DMS53 treated with DMSO at 0.1 percent for 48 hours (cell line): ENCODE results near the gene STARD10.

Experiments
- DNase-seq: peaks from one replicate; lab custom pipeline; 2025; ENCODE audit not compliant: unreplicated experiment; lab: John Stamatoyannopoulos, UW

Gene STARD10

DNA sequence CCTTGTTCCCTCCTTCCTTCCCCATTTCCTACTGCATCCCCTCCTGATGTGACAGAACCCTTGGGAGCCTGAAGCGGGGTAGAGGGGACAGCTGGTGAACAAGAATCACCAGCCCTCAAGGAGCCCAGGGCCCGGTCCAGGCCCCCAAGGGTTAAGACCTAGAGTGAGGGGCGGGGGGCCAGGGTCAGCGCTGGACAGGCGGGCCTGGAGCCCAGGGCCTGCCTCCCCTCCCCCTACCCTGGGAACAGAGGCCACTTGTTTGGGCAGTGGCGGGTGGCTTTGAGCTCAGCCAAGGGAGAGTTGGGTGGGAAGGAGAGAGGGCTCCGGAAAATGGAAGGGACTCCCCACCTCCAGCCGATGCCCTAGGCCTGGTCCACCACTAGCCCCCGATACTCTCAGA, 43.8 kb downstream of the STARD10 start:
- DNase-seq = no peak

DNA sequence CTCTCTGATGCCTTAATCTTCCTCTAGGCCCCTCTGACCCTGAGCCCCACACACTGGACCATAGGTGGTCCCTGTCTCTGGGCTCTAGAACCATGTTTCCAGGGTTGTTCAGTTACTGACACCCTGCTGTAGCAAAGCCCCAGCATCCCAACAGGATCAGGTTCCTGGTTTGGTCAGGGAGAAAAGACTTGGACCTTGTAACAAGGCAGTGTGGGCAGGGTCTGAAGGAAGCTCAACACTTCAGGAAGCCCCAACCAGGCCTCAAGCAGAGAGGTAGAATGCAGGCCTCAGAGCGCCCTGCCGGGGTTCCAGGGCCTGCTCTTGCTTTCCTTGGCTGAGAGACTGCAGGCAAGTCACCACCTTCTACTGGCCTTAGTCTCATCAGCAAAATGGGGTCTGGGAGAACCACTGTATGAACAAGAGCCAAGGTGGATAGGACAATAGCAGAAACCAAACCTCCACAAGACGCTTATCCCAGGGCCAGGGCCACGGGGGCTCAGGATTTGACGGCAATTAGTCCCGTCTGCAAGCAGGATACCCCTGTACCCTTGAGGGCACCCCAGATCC, 46.5 kb downstream of the STARD10 start:
- DNase-seq = no peak

DNA sequence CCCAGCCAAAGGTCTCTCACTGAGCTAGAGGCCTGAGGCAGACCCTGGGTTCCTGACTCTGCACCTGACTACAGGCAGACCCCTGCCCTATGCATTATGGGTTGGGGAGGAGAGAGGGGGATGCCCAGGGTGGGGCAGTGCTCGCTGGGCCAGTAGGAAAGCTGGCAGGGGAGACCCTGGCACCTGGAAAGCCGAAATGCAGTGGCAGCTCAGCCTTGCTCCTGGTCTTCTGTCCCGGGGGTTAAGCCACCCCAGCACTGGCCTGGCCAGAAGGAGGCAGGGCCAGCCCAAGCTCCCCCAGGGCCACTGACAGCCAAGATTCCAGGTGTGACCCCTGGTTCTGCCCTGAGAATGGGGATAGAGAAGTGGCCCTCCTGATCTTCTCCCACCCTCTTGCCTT, 47.0 kb downstream of the STARD10 start:
- DNase-seq = no peak

DNA sequence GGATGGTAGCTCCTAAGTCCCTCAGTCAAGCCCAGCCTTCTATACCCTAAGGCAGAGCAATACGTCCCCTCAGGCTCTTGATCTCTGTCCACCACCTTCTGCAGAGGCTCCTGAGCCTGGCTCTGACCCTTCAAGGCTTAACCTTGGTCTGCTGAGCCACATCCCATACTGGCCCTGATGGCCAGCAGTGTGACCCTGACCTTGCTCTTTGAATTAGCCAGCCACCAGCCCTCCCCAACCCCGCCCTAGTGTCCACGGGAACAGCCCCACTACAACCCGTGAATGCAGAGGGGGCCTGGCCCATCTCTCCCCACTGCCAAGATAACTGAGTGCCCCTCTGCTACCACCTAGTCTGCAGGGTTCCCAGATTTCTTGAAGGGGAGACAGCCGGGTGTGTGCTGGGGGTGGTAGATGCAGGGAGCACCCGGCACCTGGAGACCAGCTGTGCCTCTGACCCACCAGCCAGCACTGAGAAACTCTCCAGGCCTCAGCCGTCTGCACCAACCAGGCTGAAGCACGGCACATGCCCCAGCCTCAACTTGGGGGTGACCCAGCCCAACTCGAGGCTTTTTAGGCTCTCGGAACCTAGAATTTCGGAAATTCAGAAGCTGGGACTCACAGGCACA, 47.8 kb downstream of the STARD10 start:
- DNase-seq = no peak

DNA sequence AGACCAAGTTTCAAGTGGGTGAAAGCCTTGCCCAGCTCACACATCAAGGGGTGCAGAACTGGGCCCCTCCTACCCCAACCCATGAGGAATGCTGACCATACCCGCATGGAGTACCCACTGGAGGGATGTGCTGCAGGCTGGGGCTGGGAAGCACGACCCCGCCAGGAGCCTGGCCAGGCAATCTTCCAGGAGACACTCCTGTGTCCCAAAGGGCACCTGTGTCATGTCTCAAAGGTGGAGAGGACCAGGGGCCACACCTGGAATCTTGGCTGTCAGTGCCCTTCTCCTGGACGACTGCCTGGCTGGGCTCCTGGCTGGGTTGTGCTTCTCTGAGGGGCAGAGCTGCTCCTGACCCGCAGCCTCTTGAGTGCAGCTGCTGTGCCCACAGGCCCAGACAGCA, 48.3 kb downstream of the STARD10 start:
- no peak for DNase-seq

DNA sequence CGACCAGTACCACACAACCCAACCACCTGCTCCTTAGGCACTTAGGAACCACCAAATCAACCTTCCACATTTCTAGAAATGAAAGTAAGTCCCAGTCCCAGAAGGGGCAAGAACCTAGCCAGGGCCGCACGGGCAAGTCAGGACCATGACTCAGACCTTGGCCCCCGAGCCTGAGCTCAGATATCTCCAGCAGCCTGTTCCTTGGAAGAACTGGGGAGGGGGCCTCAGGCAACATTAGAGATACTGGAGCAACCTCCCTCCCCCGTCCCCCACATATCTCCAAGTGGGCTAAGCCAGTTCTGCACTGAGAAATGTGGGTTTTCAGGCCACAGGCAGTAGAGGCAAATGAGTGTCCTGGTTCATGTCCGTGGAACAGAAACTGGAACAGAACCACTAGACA, 49.4 kb downstream of the STARD10 start:
- no peak for DNase-seq

DNA sequence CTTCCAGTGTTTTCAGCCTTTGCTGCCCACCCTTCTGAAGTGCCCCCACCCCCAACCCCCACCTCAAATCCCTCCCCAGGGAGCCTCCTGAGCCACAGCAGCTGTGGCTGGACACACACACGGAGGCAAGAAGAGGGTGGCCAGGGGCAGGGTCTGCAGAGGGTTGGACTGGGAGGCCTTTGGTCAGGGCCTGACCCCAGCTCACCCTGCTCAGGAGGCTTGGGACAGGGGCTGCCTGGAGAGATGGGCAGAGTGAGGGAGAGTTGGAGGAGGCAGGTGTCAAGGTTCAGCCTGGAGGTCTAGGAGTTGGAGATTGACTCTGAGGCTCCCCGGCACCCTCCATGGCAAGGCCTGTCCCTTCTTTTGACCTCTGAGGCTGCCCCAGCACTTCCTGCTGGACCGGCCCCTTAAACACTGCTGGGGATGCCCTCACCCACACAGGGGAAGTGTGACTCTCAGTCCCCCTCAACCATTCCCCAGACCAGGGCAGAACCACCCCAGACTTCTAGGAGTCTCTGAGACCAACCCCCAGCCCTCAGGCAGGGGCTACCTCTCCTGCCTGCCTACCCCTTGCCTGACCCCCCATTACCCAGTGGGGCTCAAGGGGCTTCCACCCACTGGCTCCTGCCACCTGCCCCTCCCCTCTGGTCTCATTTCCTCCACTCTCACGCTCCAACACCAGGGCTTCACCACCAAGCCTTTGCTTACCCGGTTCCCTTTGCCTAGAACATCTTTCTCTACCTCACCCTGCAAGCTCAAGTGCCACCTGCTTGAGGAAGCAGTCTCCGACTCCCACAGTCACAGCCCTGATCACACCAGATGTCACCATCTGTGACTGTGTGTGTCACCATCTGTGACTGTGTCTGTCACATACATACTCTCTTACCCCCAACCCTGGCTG, 50.3 kb downstream of the STARD10 start:
- peak; percentile 34 for DNase-seq

DNA sequence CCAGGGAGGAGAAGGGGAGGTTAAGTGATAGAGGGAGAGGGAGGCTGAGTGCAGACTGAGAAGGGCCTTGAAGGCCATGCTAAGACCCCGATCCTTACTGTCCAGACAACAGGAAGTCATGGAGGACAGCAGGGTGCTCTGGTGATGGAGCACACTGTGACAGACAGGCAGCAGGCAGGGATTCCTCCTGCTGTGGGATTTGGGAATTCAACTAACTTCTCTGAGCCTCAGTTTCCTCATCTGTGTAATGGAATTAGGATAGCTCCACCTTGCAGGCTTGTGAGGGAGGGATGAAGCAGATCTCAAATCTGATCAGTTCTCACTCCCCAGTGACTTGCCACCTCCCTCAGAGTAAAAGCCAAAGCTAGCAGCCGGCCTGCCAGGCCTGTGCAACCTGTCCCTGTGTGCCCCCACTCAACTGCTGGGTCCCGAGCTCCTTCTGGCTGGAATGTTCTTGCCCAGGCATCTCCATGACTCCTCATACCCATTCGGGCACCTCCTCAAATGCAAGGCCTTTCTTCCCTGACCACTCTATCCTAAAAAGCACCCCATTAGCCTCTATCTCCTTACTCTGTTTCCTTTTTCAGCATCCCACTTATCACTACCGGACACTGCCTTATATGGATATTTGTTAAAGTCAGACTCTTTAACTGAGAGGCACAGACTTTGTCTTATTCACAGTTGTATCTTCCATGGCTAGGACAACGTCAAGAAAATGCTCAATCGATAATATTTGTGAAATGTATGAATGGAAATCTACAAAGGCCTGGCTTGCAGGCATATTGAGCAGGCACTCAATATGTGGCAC, 51.1 kb downstream of the STARD10 start:
- DNase-seq = no peak

DNA sequence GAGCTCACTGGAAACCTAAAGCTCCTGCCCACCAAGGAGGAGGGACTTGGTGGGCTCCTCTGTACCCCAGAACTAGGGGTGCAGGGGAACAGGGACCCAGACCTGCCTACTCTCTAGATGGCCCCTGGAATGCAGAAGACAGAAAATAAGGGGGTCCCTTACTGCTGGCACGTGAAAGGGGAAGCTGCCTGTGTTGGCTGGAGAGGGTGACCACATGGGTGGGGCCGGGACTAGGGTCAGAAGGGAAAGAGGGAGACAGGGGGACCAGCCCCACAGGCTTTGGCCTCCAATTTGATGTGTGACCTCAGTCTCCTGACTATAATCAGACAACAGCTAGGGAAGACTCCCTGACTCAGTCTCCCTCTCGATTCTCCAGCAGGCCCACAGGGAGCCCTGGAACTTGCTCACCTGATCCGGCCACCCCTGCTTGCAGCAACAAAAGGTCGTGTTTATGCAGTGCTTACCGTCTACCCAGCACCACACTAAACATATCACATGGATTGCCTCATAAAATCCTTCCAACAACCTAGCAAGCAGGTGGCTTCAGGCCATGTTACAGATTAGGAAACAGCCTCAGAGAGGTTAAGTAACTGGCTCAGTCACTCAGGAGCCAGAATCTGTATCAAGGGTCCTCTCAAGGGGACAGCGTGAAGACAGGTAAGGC, 51.9 kb downstream of the STARD10 start:
- no peak for DNase-seq

DNA sequence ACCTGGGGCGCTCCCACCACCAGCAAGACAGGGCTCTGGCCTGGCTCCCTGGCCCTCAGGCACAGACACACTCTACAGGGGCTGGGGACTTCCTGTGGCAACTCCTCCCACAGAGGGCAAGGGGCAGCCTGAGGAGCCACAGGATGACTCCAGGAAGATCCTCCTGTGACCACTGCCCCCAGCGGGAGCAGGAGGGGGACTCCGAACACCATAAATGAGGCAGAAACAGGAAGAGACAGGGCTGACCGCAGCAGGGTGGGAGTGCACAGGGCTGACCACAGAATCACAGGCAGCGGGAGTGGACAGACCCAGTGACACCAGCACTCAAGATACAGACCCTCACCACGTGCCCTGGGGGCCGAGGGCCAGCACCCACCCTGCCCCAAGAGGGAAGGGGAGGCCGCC, 52.4 kb downstream of the STARD10 start:
- DNase-seq = no peak

DNA sequence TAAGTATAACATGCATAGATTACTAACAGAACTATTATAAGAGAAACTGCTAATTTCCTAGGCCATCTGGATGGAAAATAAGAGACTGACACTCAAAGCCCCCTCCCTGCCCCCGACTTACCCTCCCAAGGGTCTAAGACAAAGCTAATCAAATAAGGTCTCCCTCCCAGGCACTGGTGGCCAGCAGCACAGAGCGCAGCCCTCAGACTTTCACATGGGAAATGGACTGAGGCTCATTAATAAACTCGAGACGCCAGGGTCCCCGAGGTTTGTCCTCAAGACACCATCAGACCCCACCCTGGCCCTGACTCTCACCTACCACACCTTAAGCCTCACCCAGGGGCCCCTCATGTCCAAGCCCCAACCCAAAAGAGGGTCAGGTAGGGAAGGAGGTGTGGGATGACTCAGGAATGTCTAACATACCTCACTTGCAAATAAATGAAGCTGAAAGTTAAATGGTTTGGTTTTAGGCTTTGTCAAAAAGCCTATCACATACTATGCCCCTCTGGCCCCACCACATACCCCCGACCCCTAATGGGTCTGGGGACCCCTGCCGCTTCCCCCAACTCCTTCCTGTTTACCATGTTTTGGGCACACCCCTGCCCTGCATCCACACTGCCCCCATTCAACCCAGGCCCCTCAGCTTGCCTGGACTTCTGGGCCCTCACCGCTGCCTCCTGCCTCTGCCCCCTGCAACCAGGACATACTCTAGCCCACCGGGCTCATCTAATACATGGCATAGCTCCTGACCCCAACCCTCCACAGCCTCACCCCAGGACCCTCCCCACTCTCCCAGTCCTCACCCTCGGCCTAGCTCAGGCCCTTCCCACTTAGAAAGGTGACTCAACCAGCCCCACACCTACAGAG, 53.1 kb downstream of the STARD10 start:
- DNase-seq = no peak

DNA sequence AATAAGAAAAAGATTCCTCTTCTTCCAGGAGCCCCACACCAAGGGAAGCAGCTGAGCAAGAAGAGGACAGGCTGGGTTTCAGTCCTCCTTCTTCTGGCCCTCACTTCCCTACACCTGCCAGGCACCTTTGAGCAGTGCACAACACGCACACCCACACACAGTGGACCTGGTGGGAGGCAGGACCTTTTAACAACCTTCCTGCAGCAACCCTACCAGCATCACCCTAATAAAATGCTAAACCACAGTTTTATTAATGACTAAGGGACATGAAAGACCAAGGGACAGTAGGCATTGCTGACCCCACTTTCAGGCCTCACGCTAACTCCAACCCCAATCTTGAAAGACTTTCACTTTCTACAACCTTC, 53.8 kb downstream of the STARD10 start:
- DNase-seq = no peak

DNA sequence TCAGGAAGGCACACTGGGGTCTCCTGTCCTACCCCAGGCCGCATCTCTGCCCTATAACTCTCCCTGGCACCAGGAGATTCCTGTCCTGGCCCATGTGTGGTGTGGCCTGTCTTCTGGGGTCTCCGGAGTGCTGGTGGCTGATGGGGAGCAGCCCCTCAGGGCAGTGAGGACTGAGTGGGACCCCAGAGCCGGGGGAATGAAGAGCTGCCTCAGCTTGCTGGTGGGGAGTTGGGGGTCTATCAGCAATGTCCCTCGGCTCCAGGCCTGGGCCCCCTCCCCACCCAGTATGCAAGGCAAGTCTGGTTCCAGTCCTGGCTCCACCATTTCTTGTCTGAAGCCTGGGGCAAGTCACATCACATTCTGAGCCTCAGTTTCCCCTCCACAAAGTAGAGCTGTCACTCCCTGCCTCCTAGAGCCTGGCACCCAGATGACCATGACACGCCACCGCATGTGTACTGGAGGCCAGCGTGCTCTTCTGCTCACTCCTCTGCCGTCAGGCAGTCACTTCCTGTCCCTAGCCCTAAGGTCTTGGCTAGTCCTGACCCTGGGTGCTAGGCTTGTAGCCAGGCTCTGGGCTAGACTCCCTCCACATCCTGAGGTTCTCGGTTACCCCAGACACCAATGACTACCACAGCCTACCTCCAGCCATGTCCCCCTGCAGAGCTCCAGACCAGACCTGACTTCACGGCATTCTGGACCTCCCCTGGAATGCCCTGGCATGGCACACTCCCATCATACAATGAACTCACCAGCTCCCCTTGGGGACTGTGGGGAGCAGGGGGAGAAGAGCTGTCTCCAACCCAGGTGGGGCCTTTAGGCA, 54.4 kb downstream of the STARD10 start:
- DNase-seq = no peak

DNA sequence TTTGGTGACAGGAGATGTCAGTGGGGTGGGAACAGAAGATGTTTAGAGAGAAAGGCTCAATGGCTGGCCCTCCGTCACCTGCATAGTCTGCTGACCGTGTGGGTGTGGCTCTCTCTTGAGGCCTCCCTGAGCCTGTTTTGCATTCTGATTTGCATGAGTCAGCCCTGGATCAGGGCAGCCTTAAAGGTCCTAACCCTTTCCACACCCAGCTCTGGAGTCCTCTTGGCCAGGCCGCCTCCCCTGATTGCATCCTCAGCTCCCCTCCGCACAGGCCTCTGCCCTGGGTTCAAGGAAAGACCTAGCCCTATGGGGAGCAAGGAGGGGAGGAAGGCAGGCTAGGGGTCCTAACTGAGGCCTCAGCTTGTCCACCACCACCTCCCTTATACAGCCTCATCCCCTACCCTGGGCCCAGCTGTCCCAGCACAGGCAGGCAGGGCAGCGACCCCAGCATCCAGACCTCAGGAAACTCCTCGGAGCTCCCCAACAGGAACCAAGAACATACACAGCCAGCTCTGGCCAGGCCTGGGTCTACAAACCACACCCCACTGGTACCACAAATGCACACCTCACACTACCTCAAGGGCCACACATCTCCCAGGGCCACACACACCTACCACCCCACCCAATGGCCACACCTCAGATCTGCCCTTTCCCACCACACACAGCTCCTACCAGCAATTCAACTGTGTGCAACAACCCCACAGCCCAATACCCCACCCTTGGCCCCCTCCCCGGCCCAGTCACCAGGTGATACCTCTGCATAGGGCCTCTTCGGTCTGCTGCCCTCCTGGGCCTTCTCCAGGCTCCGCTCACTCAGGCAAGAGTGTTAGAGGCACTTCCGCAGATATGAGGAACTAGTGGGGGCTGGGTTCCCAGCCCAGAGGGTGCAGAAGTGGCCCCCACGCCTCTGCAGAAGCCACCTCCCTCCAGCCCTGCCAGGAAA, 55.4 kb downstream of the STARD10 start:
- no peak for DNase-seq

DNA sequence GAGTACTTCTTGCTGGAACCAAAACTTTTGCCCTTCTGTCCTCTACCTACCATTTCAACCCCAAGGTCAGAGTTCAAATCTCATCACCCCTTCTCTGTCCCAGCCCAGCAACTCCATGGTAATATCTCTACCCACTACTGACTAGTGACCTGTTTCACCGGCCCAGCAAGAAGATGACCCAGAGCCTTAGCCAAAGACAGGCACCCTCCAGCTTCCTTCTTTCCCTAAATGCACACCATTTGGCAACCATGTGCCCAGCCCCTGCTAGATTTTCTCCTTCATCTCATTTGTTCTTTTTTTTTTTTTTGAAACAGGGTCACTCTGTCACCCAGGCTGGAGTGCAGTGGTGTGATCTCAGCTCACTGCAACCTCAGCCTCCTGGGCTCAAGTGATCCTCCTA, 56.5 kb downstream of the STARD10 start:
- DNase-seq = no peak

DNA sequence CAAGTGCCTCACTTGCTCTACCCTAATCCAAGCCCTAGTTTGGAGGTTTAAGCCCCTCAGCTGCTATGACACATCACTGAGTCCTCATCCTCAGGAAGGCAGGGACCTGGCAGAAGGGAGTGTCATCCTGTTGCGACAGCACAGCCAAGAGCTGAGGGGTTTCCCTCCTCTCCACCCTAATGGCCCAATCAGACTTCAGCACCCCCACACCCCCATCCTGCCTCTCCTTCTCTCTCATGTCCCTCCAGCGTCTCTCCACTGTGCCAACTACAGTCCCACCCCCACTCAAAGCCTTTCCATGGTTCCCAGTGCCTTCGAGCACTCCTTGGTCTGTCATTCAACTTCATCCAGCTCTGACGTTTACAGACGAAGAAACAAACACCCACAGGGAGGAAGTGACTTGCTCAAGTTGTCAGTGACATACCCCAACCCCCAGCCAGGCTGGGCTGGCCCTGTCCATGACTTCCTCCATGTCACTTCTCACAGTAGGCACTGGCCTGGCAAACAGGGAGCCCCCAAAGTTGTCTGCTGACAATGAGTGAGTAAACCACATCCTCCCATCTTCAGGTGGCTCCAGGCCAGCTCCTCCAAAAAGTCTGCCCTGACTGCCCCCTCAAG, 57.3 kb downstream of the STARD10 start:
- no peak for DNase-seq

DNA sequence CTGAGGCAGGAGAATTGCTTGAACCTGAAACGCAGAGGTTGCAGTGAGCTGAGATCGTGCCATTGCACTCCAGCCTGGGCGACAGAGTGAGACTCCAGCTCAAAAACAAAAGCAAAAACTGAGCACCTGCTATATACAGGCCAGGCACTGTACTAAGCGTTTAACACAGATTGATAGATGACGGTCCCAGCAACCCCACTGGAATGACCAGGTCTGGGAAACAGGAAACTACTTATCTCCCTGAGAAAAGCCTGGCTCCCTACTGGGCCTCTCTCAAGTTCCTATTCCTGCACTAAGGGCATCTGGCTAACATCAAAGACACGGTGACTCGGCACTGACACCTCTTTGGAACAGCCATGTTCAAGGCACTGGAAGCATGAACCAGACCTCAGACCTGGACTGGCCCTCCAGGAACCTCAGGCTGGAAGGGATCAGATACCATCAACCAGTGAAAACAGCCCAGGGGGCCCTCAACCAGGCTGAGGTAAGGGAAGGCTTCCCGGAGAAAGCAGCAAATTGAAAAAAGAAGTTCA, 58.3 kb downstream of the STARD10 start:
- DNase-seq = peak; percentile 28
